Stimulated activated CD8-positive, alpha-beta memory T cell treated with anti-CD3 and anti-CD28 coated beads, Interleukin-7, amount 100 ng/mL, for 24 hours (primary cell): ENCODE results near the gene SSTR5.
A peak's percentile ranks its signal among the peaks of the same experiment; 100 is the strongest.

ENCODE experiments used
- DNase-seq: peaks from one replicate; pipeline ENCODE4 v3.0.0-alpha.2; 2020; ENCODE audit warnings: low read depth

Gene SSTR5

GRCh38 chr16:1102921-1103635, 30.5 kb downstream of the SSTR5 start:
- peak; percentile 44 for DNase-seq

GRCh38 chr16:1103636-1103980, 31.1 kb downstream of the SSTR5 start:
- no peak for DNase-seq

DNA sequence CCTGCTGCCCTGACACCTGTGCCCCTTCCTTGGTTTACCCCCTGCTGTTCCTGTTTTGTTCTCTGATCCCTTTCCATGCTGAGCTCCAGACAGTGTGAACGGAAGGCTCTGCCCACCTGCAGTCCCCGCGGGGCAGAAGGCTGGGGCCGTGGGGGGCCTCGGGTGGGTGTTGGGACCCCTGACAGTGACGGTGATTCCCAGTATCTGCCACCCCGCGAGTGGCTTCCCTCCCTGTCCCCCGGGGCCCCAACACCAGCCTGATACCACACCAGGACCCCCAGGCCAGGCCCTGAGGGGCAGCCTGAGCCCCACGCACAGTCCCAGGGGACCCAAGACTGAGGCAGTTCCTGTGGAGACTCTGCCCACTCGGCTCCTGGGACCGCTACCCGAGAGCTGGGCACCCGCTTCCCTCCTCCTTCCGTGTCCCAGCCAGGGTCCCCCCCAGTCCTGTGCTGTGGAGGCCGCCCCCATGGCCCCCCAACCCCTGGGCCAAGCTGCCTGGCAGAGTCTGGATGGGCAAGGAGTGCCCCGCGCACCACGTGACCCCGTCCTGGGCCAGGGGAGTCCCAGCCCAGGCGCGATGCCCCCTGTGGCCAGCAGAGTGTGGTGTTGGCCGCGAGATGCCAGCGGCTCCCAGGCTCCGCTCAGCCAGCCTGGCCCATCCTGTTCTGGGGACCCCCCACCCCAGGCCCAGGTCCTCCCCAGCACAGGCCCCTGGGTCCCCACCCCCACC, 33.5 kb downstream of the SSTR5 start:
- no peak for DNase-seq

- no peak for DNase-seq
These were observed 34.1 kb downstream of the SSTR5 start for GRCh38 chr16:1106659-1107058.

- no peak for DNase-seq
These were observed 34.6 kb downstream of the SSTR5 start for GRCh38 chr16:1107141-1107540.

- DNase-seq: no peak
These were observed 35.2 kb downstream of the SSTR5 start for GRCh38 chr16:1107731-1108130.

- DNase-seq: no peak
These were observed 36.0 kb downstream of the SSTR5 start for GRCh38 chr16:1108299-1109252.

DNA sequence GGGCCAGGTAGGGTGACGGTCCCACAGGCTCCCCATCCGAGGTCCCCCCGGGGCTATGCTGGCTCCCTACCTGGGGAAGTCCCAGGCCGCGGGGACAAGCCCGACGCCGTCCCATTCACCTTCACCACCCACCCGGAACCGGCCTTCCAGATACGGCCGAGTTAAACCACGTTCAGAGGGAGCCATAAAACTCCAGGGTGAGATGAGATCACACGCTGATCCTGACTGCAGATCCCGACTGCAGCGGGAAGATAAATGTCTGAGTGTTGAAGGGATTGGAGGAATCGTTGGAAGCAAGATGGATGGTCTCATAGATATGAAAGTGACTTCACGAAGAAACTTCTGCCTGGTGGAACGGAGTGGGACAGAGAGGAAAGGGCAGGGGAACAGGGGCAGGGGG, 37.1 kb downstream of the SSTR5 start:
- DNase-seq: no peak

DNA sequence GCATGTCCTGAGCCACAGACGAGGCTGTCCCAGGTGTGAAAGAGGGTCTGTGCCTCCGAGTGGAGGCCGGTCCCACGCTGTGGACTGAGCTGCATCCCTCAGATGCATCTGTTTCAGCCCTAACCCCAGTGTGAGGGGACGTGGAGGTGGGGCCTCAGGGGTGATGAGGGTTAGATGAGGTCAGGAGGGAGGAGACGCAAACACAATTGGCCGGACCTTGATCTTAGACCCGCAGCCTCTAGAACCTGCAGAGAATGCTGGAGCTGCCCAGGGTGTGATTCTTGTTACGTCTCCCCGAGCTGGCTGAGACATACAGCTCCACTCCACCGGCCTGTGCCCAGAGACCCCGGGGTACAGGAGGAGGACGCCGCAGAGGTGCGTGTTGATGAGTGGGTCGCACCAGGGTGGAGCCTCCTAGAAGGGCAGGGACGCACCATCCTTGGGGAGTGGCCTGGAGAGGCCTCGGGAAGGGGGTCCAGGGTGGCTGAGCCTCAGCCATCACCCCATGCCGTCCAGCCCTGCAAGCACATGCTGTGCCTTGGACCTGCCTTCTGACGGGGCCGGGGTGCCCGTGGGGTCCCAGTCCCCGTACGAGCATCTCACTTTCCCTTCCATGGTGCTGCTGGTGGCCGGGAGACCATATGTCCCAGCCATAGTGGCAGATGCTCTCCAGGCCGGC, 40.1 kb downstream of the SSTR5 start:
- no peak for DNase-seq

DNA sequence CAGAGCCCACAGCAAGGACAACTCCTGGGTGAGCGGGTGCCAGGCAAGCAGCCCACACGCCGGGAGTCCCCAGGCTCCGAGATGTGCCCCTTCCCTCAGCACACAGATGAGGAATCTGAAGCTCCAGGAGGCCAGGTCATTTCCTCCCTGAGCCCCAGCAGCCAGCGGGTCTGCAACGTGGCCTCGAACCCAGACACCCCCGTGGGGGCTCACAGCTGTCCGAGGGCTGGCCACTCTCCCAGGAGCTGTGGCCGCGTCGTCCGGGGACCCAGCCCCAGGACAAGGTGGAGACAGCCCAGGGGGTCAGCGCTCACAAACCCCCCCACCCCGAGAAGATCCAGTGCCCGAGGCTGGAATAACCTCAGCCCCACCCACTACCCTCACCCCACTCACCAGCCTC, 40.9 kb downstream of the SSTR5 start:
- no peak for DNase-seq

- DNase-seq: no peak
These were observed 41.5 kb downstream of the SSTR5 start for GRCh38 chr16:1113889-1114526.

DNA sequence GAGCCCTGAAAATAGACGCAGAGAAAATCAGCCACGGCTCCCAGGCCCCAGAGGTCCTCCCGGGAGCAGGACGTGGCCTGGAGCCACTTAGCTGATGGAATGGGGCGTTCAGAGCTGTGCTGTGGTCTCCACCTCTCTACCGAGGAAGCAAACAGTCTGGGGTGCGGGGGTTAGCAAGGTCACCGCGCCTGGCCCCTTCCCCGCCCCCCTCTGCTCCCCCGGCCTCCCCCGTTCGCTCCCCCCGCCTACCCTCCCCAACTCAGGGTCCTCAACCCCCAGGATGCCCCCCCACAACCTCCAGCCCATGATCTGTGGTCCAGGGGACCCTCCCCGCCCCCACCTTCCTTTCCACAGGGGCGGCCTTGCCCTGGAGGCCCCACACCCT, 44.1 kb downstream of the SSTR5 start:
- DNase-seq: no peak

GRCh38 chr16:1117176-1117900, 44.8 kb downstream of the SSTR5 start:
- no peak for DNase-seq

- DNase-seq: no peak
These were observed 45.4 kb downstream of the SSTR5 start for GRCh38 chr16:1117926-1118325.

DNA sequence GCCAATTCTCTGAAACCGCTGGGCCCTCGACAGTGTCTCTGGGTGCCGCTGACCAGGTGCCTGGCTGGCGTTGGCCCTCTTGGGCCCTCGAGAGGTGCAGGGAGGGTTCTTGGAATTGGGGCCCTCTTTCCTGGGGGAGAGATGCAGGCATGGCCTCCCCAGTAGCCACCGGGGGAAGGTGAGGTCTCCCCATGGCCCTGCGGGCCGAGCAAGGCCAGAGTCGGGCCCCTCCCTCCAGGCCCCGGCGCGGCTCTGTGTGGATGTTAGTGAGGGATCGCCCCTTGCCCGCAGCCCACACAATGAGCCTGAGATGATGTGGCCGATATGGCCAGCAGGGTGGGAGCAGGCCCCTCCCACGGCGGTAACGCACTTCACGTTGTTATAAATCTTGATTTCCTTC, 46.6 kb downstream of the SSTR5 start:
- DNase-seq: no peak

DNA sequence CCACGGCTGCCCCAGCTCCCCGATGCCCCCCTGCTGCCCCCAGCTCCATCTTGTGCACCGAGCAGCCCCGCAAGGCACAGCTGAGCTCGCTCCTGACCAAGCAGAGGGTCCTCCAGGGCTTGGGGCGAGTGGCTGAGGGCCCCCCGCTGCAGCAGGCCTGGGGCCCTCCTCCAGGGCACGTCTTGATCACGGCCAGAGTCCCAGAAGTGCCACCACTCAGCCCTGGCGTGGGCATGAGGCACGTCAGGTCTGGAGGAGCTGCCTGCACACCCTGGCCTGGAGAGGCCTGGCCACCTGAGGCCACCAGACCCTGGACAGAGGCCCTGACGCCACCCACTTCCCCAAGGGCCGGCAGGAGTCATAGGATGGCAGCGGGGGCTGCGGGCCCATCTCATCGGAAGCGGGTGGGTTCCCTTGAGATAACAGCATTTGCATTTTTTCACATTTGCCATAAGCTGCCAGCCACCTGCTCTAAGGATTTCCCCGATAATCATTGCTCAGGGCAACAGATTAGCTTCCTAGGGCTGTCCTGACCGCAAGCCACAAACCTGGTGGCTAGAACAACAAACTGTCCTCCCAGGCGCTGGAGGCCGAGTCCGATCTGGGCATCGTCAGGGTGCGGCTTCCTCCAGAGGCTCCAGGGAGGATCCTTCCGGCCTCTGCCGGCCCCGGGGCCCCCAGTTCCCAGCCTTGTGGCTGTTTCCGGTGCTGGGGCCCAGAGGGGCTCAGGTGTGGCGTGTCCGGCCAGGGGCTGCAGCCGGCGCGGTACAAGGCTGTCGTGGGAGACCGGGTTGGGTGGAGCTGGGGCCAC, 47.4 kb downstream of the SSTR5 start:
- DNase-seq: no peak

DNA sequence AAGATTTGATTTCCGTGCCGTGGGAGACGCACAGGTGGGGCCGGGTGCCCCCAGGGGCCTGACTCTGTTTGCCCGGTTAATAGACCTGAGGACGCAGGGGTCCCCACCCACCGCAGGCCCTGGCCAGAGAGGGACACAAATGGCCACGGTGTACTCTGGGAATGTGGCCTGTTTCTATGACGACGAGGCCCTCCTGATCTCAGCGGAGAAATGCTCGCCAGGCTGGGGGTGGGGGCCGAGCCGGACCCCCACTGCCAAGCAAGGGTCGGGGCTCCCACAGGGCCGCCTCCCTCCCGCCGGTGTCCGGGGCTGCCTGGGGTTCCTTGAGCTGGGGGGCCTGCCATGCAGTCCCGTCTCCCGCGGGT, 48.0 kb downstream of the SSTR5 start:
- no peak for DNase-seq

GRCh38 chr16:1121009-1121408, 48.5 kb downstream of the SSTR5 start:
- no peak for DNase-seq

DNA sequence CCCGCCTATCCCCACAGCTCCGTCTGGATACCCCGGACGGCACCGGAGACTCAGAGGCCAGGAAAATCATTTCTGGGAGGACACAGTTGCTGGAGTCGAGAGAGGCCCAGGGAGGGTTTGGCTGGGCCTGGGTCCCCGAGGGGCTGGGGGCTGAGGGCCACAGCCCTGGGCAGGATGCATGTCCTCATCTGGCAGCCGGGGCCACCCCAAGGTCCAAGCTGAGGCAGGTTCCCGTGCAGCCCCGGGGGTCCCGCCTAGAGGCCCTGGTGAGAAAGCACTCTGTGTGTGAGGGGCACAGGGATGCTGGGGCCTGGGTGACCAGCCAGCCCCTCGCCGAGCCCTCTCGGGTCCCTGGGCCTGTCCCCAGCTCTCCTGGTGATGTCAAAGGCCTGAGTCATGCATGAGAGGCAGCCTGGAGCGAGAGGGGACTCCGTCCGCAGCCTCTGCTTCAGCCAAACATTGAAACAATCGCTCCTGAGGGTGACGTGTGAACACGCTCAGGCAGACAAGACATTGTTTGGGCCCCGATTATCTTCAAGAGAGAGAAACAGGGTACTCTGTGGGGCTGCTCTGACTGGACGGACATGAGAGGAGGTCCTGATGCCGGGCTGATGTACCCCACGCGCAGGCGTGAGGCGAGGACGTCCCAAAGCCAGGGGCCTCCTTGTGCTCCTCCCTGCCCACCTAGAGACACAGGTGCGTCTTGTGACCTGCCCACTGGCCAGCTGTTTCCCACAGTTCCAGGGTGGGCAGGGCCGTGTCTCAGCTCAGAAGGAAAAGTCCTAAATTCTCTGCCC, 49.3 kb downstream of the SSTR5 start:
- no peak for DNase-seq
